Muscle layer of colon (tissue), 2 donors: Measurements from ENCODE around the gene SSH3.

Experiments used
- H3K27ac ChIP-seq: one replicate; pipeline ENCODE4 v1.7.0; 2013; ENCODE audit warnings: low read depth, mild to moderate bottlenecking, low read length, moderate library complexity
- H3K27me3 ChIP-seq, 2 donors: one replicate each; pipeline ENCODE4 v1.7.0; 2013; ENCODE audit warnings: low read length in 2 of 2, mild to moderate bottlenecking in 2 of 2; ENCODE audit not compliant: insufficient read depth in 2 of 2, control insufficient read depth in 1 of 2
- H3K36me3 ChIP-seq: one replicate; pipeline ENCODE4 v1.7.0; 2013; ENCODE audit warnings: mild to moderate bottlenecking, low read length; ENCODE audit not compliant: insufficient read depth
- H3K4me1 ChIP-seq: one replicate; pipeline ENCODE4 v1.7.0; 2013; ENCODE audit warnings: mild to moderate bottlenecking, low read length; ENCODE audit not compliant: insufficient read depth
- H3K4me3 ChIP-seq, 2 donors: one replicate each; pipeline ENCODE4 v1.7.0; 2013; ENCODE audit warnings: low read length in 2 of 2, low read depth in 1 of 2, mild to moderate bottlenecking in 1 of 2, moderate library complexity in 1 of 2
- H3K9ac ChIP-seq: one replicate; pipeline ENCODE4 v1.7.0; 2013; ENCODE audit warnings: low read length
- H3K9me3 ChIP-seq: one replicate; pipeline ENCODE4 v1.7.0; 2013; ENCODE audit warnings: mild to moderate bottlenecking, low read length
- donor health status: abdominal sarcoma.
- donor health status: Adenocarcinoma of cecum.

The SSH3 gene

DNA sequence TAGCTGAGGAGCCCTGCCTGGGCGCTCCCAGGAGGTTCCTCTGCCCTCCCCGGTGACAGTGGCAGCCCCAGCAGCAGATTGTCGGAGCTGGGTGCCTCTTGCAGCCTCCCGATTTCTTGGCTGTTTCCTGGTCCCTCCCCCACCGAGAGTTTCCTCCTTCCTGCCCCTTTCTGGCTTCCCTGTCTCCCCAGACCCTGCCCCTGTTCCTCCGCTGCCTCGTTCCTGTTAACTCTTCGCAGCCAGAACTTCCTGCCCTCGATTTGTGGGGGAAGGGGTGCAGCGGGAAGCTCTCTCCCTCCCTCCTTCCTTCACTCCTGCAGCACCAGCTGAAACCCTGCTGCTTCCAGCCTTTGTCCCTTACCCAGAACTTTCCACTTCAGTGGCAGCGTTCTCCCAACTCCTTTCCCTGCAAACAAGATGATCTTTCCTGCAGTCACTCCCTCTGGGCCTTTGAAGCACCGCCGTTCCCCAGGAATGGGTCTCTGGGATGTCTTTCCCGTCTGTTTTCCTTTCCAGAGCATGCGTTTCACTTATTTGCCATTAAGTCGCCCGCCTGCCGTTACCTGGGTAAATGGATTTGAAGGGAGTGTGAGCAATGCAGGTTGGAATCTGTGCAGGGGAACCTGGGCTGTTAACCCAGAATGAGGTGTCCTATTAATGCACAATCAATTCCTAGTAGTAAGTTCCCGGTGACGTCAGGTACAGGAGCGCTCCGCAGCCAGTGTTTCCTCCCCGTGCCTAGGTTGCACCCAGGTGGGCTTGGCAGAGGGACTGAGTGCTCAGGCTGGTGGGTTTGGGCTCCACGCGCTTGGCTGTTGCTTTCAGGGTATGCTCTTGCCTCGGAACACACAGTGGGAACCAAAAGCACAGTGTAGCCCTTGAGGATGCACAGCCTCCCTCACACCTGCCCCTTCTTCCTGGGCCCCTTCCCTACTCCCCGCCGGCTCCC, 32.8 kb upstream of the SSH3 start:
- Histone ChIP-seq H3K4me1 (peaks cover 73% of the 10 kb centered on the region), H3K4me3 (peak overlapping the region in 1 of 2 donors; percentile 45), H3K9ac (peak overlapping the region; percentile 53)

DNA sequence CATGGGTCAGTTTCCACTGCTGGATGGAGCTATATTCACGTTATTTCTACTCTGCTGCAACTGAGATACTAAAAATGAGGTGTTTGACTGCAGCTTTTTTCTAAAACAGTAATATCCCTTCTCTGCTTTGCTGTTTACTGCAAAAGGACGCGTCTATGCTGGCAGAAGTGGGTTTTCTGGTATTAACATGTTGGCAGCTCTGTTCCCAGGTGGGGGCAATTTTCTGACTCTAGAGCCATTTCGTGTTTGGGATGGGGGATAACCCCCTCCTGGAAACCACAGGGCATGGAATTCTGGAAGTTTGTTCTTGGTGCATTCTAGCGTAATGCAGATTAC, 32.2 kb upstream of the SSH3 start:
- Histone ChIP-seq H3K4me1 (peaks cover 74% of the 10 kb centered on the region), H3K9ac (no peak overlapping the region), H3K27ac (peak overlapping the region; percentile 1), H3K27me3 (no peaks in the 10 kb centered on the region), H3K36me3 (no peaks in the 10 kb centered on the region), H3K9me3 (no peaks in the 10 kb centered on the region), H3K4me3 (no peak overlapping the region)

More for the DNA sequence above, 32.8 kb upstream of the SSH3 start:
- Histone ChIP-seq H3K27me3 (no peaks in the 10 kb centered on the region), H3K27ac (peak overlapping the region; percentile 57), H3K9me3 (no peaks in the 10 kb centered on the region), H3K36me3 (no peaks in the 10 kb centered on the region)

DNA sequence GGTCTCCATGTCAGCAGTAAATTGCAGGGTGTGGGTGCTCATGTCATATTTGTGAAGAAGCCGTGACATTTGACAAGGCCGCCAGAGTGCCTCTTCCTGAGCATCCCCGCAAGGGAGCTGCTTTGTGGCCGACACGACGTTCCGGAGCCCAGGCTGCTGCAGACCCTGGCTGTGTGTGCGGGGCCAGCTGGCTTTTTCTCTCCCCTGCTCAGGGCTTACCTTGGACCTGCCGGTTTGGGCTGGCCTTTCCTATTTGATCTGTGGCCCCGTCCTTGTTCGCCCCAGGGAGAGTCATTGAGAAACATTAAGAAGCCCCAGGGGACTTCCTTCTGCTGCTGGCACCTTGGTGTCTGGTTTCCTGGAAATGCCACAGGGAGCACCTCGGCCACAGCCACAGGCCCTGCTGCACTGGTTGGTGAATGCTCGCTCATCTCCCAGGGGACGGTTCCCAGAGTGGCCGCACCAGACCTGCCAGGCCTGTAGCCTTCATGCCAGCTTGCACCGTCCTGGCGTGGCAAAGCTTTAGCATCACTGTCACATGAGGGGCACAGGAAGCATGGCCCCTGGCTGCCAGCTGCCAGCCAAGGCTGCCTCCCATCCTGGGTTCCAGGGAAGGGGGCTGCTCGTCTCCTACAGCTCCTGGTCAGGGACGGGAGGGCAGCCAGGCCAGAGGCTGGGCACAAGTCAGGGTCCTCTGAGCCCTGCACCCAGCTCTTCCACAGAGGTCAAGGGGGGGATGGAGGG, 31.6 kb upstream of the SSH3 start:
- Histone ChIP-seq H3K9ac (no peak overlapping the region), H3K4me1 (peaks cover 80% of the 10 kb centered on the region), H3K9me3 (no peaks in the 10 kb centered on the region), H3K27ac (peak overlapping the region; percentile 1), H3K4me3 (no peak overlapping the region), H3K27me3 (no peaks in the 10 kb centered on the region), H3K36me3 (no peaks in the 10 kb centered on the region)

DNA sequence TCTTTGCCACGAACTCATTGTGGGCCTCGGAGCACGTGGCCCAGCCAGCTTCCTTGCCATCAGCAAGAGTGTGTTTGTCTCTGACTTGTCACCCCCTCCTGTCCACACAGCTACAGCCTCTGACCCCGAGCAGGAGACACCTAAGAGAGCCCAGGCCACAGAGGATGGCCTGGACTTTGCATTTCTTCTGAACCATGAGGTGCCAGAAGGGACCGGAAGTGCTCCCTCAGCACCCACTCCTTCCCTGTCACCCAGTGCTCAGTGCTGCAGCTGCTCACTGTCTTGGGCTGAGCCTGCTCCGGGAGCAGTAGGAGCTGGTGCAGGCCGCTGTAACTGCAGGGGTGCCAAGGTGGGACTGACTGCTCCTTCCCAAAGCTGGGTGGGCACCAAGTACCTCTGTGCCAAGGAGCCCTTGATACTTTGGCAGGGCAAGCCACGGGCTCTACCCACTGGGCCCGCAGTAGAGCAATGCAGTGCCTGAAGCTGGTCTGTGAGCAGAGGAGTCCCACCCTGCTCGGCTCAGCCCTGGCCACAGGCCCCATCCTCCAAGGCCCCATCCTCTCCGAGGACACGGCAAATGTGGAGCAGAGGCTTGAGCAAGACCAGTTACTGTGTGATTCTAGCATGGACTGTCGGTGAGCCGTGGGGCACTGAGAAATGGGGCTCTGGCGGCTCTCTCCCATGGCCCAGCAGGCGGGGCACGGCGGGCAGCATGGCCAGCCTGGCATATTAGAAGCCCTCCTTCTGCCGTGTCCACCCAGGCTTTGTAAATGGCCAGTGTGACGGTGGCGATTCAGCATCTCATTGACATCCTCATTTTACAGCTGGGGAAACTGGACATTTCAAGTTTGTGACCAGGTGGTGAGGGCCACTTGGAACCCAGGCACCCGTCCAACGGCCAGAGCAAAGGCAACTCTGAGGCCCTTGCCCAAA, 30.7 kb upstream of the SSH3 start:
- Histone ChIP-seq H3K27me3 (no peaks in the 10 kb centered on the region), H3K4me3 (no peak overlapping the region), H3K4me1 (peaks cover 82% of the 10 kb centered on the region), H3K36me3 (no peaks in the 10 kb centered on the region), H3K27ac (peak overlapping the region; percentile 7), H3K9ac (no peak overlapping the region), H3K9me3 (no peaks in the 10 kb centered on the region)

DNA sequence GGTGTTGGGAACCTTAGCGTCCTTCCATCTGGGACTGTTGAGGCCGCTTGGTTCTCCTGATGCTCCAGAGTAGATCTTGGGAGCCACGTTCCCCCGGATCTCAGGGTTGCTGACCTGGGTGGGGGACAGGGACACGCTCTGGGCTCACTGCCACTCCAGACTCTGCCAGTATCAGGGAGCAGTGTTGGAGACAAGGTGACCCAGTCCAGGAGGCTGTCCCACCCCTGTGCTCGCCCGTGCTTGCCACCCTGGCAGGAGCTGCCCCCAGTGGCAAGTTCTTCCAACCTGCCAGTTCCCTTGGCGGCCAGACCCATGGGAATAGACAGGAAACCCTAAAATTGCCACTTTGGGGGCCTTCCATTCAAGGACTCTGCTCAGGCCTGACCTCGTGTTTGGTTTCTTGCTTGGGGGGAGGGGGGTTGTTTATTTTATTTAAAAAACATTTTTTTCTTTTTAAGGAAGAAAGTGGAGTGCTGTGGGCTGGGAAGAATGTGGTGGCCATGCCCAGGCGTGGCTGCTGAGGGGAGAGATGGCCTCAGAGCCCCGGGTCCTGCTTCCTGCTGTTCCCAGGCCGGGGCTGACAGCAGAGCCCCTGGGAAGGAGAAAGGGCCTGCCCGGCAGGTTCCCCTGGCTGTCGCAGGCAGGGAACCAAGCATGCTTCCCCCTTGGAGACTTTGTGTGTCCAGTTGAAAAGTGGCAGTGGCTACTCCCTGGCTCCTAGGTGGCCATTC, 29.9 kb upstream of the SSH3 start:
- Histone ChIP-seq H3K27ac (peak overlapping the region; percentile 34), H3K36me3 (no peaks in the 10 kb centered on the region), H3K9ac (no peak overlapping the region), H3K4me3 (no peak overlapping the region), H3K9me3 (no peaks in the 10 kb centered on the region), H3K4me1 (peaks cover 82% of the 10 kb centered on the region), H3K27me3 (no peaks in the 10 kb centered on the region)

DNA sequence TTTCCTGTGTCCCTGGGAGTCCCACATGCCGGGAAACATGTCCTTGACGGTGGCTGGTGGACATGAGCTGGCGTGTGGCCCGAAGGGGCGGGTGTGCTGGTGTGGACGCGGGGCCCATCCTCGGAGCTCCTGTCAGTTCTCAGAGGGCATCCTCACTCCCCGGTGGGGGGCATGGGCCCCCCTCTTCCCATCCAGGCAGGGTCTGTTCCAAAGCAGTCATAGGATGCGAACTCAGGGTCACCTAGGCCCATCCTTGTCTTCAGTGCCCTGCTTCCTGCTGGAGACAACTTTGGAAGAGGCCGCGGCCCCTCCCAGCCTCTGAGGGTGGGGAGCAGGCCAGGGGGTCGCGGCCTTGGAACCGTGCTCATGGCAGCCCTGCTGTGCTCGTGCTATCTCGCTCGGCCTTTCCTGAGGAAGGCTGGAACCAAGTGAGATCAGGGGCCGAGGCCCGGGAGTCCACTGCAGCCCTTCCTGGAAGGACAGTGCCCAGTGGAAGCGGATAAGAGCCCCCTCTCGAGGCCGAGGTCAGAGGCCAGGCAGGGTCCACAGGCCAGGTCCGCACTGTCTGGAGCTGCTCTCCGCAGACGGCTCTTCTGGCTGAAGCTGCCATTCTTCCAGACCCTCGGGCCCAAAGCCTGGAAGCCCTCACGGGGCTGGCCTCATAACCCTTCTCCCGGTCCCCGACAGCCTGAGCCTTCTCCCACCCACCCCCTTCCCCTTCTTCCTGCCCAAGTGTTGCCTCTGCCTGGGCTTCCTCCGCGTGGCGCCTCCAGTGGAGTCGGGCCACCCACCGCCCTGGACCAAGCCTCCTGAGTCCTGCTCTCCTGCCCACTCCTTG, 28.3 kb upstream of the SSH3 start:
- H3K27me3 ChIP-seq, result no peaks in the 10 kb centered on the region
- H3K9ac ChIP-seq, result no peak overlapping the region
- H3K36me3 ChIP-seq, result peaks cover 14% of the 10 kb centered on the region
- H3K27ac ChIP-seq, result peak overlapping the region; percentile 58
- peaks cover 75% of the 10 kb centered on the region for H3K4me1 ChIP-seq
- no peaks in the 10 kb centered on the region for H3K9me3 ChIP-seq
- no peak overlapping the region for H3K4me3 ChIP-seq

DNA sequence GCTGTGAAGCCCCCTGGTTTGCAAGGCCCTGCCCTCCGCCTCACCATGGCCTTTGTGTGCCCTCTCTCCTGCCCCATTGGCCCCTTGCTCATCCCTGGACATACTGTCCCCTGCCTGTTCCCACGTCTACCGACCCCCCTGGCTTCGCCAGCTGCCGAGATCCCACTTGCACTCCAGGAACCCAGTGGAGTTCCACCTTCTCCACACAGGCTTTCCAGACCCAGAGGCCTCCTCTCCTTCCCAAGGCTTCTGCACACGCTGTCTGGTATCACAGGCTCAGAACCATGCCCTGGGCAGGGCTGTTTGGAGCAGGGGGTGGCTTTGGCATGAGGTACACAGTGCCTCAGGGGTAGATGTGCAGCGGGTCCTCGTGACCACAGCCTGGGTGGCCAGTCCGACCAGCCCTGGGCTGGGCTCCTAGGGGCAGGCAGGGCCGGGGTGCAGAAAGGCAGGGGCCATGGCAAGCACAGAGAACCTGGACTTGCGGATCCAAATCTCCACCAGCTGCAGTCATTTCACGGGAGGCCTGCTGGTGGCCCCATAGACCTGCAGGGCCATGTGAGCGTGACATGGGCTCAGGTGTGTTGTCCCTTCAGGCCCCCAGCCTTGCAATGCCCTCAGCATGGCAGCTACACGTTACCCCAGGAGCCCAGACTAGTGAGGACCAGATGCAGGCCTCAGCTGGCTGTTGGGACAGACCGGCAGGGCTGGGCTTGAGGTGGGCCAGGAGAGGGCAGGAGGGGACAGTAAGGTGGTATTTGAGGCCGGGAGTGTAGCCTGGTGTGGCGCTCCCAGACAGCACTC, 27.5 kb upstream of the SSH3 start:
- no peak overlapping the region for H3K4me3 ChIP-seq
- peaks cover 67% of the 10 kb centered on the region for H3K4me1 ChIP-seq
- H3K36me3 ChIP-seq, result peaks cover 20% of the 10 kb centered on the region
- no peaks in the 10 kb centered on the region for H3K27me3 ChIP-seq
- no peaks in the 10 kb centered on the region for H3K9me3 ChIP-seq
- H3K27ac ChIP-seq, result peak overlapping the region; percentile 23
- H3K9ac ChIP-seq, result no peak overlapping the region

DNA sequence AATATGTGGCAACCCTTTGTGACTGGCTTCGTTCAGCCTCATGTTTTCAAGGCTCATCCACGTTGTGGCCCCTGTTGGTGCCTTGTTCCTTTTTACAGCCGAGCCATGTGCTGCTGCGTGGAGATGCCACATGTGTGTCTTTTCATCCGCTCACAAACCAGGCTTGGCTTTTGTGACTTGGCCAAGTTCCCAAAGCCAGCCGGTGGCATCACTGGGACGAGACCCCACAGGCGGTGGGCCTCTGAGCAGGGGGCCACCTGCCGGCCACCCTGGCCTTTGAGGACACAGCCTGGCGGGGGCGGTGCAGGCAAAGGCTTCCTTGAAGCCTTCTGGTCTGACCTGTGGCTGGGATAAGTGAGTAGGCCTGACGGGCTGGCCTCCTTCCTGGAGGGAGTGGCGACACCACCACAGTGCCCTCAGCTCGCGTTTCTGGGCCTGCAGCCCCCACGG, 26.5 kb upstream of the SSH3 start:
- Histone ChIP-seq H3K4me3 (peak overlapping the region; percentile 1 to 52), H3K4me1 (peaks cover 57% of the 10 kb centered on the region), H3K27ac (peak overlapping the region; percentile 93), H3K36me3 (peaks cover 30% of the 10 kb centered on the region), H3K9me3 (no peaks in the 10 kb centered on the region), H3K27me3 (no peaks in the 10 kb centered on the region), H3K9ac (peak overlapping the region; percentile 53)

DNA sequence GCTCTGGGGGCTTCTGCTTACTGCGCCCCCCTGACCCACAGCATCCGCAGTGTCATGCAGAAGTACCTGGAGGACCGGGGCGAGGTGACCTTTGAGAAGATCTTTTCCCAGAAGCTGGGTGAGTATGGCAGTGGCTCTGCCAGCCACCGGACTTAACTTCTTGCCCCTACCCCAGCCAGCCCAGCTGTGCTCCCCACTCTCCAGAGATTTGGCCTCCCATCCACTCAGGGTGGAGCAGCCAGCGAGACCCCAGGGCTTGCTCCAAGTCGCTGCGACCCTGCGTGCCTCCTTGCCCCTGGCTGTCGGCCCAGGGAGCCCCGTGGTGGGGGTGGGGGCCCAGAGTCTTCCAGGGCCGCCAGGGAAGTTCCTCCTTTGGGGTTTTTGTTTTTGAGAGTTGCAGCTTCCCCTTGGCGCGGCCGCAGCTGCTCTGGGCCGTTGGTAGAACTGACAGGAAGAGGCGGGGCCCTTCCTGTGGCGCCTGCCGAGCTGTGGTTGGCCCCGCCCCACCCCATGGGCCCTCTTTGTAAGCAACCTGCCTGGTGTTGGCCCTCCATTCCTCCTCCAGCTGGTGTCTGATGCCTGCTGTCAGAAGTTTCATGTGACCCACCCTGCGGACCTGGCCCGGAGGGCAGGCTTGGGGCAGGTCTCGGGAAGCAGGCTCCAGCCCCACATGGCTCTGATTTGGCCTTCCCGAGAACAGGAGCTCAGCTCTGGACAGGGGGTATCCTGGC, 25.9 kb upstream of the SSH3 start:
- H3K27ac ChIP-seq, result peak overlapping the region; percentile 93
- peaks cover 36% of the 10 kb centered on the region for H3K36me3 ChIP-seq
- peaks cover 51% of the 10 kb centered on the region for H3K4me1 ChIP-seq
- H3K27me3 ChIP-seq, result no peaks in the 10 kb centered on the region
- no peaks in the 10 kb centered on the region for H3K9me3 ChIP-seq
- peak overlapping the region; percentile 14 to 52 for H3K4me3 ChIP-seq
- peak overlapping the region; percentile 53 for H3K9ac ChIP-seq
